ENCODE measurements around the gene HMGCR.

HMGCR gene

GRCh38 chr5:75381456-75381855 lies 44.4 kb downstream of the HMGCR start:
- DNase-seq (ENCODE audit: low read depth, low spot score) = no peak

- no peak for DNase-seq (ENCODE audit: low read depth, low spot score)
Observed at GRCh38 chr5:75384218-75384617, 47.2 kb downstream of the HMGCR start.

- DNase-seq (ENCODE audit: low read depth, low spot score) = no peak
Observed at GRCh38 chr5:75387806-75388205, 50.8 kb downstream of the HMGCR start.

- no peak for DNase-seq (ENCODE audit: low read depth, low spot score)
Observed at GRCh38 chr5:75389430-75389829, 52.4 kb downstream of the HMGCR start.

GRCh38 chr5:75395277-75395676 lies 58.3 kb downstream of the HMGCR start:
- DNase-seq (ENCODE audit: low read depth, low spot score) = no peak

- no peak for DNase-seq (ENCODE audit: low read depth, low spot score)
Observed at GRCh38 chr5:75405296-75405695, 68.3 kb downstream of the HMGCR start.
